Caco-2 (cell line): ENCODE data around the gene CST11. TPM values are rescaled to one million over a fixed set of nuclear protein-coding genes. Genes with fewer than 3 reads are reported as not detected.

Experiments used
- BruUV-seq: library from RNA; stranded (reverse); fragments of 400-500 nt; replicated peaks from 2 replicates; lab custom pipeline; 2021; lab: Mats Ljungman, UMichigan
- CTCF ChIA-PET: fragments of 300-600 bp; sonication (Branson Sonifier 250); formaldehyde crosslinking; loops from one replicate; lab custom pipeline; 2022; ENCODE audit warnings: antibody characterized with exemption; lab: Charles Lee
- POLR2A ChIA-PET: fragments of 300-600 bp; sonication (Branson Sonifier 250); formaldehyde crosslinking; loops from one replicate; lab custom pipeline; 2022; ENCODE audit warnings: antibody characterized with exemption; lab: Charles Lee
- DNase-seq, 2 experiments: peaks; one replicate each; pipeline versions ENCODE4 v3.0.0 to v3.0.0-alpha.2; 2020 to 2022
- H3K27me3 ChIP-seq: replicated peaks from 2 replicates; pipeline ENCODE4 v1.6.0; 2011; ENCODE audit warnings: low read length; ENCODE audit not compliant: control insufficient read depth, insufficient read depth
- H3K36me3 ChIP-seq: 2 replicates; pipeline ENCODE4 v1.5.1; 2011; ENCODE audit warnings: low read length; ENCODE audit not compliant: control insufficient read depth, insufficient read depth
- H3K4me1 ChIP-seq: fragments of 250-450 bp; sonication (Bioruptor Pico); 2 replicates; pipeline ENCODE4 v1.5.1; 2020; ENCODE audit warnings: mild to moderate bottlenecking
- H3K4me3 ChIP-seq: 2 replicates; pipeline ENCODE4 v1.5.1; 2011; ENCODE audit warnings: low read depth, mild to moderate bottlenecking, control low read depth, low read length
- H3K9me3 ChIP-seq: fragments of 250-450 bp; sonication (Bioruptor Pico); 2 replicates; pipeline ENCODE4 v1.5.1; 2020; ENCODE audit warnings: mild to moderate bottlenecking, moderate library complexity
- H3K27ac Mint-ChIP-seq: one replicate; pipeline ENCODE4 v1.8.0; 2022; ENCODE audit warnings: mixed read lengths; ENCODE audit not compliant: unreplicated experiment
- H3K27me3 Mint-ChIP-seq: one replicate; pipeline ENCODE4 v1.8.0; 2022; ENCODE audit warnings: mixed read lengths; ENCODE audit not compliant: insufficient read depth, unreplicated experiment
- H3K36me3 Mint-ChIP-seq: one replicate; pipeline ENCODE4 v1.8.0; 2022; ENCODE audit warnings: mild to moderate bottlenecking, mixed read lengths; ENCODE audit not compliant: insufficient read depth, unreplicated experiment
- H3K4me1 Mint-ChIP-seq: one replicate; pipeline ENCODE4 v1.8.0; 2022; ENCODE audit warnings: low read depth, mixed read lengths; ENCODE audit not compliant: unreplicated experiment
- H3K4me3 Mint-ChIP-seq: one replicate; pipeline ENCODE4 v1.8.0; 2022; ENCODE audit warnings: mild to moderate bottlenecking, moderate library complexity, mixed read lengths; ENCODE audit not compliant: unreplicated experiment
- H3K9me3 Mint-ChIP-seq: one replicate; pipeline ENCODE4 v1.8.0; 2022; ENCODE audit warnings: mixed read lengths; ENCODE audit not compliant: unreplicated experiment
- CTCF ChIP-seq, 2 experiments: fragments of 200-600 bp in 1 of 2; IDR thresholded peaks; 1 replicate in 1 of 2; 2 replicates in 1 of 2; pipeline versions ENCODE4 v1.5.1 to v1.8.0; 2011 to 2022; ENCODE audit warnings: antibody characterized with exemption in 1 of 2, control low read depth in 1 of 2, inconsistent platforms in 1 of 2, low read depth in 1 of 2, low read length in 1 of 2, mild to moderate bottlenecking in 1 of 2, moderate library complexity in 1 of 2; ENCODE audit not compliant: insufficient read depth in 1 of 2, severe bottlenecking in 1 of 2, unreplicated experiment in 1 of 2
- intact Hi-C: fragments of 100-400 bp; cut with micrococcal nuclease; formaldehyde crosslinking; loops from one replicate; pipeline ENCODE4 v1.10.0; 2022; ENCODE audit not compliant: unreplicated experiment
- total RNA-seq: library from RNA; stranded (reverse); gene quantifications from 2 replicates; pipeline ENCODE4 v1.2.3, GENCODE V29; 2022

Gene CST11
- total RNA-seq, 1 experiment from 2014 or later: not detected

GRCh38 chr20:23488996-23489395 lies 36.3 kb upstream of the CST11 start:
- CTCF ChIA-PET: no interaction called here
- no peak overlapping the region for H3K4me3 Mint-ChIP-seq
- intact Hi-C loops: no loop called here

GRCh38 chr20:23488470-23488869 lies 35.8 kb upstream of the CST11 start:
- Mint-ChIP-seq H3K4me1 (no peaks in the 10 kb centered on the region), H3K36me3 (no peaks in the 10 kb centered on the region), H3K4me3 (no peak overlapping the region), H3K27ac (no peak overlapping the region), H3K9me3 (no peaks in the 10 kb centered on the region), H3K27me3 (peaks cover 3% of the 10 kb centered on the region)
- ChIA-PET POLR2A (no interaction called here), CTCF (no interaction called here)
- DNase-seq: no peak
- no peak overlapping the region for H3K4me3 ChIP-seq
- no peaks in the 10 kb centered on the region for H3K4me1 ChIP-seq
- intact Hi-C loops: no loop called here
- H3K9me3 ChIP-seq: 0 out of 2 replicates have a peak, but pooled peaks cover 3% of the 10 kb centered on the region
- BruUV-seq: no TSS peak
- no peaks in the 10 kb centered on the region for H3K36me3 ChIP-seq
- H3K27me3 ChIP-seq: no peaks in the 10 kb centered on the region
- TF ChIP-seq CTCF (IDR thresholded peaks at IDR 0.05; ENCODE audit: insufficient read depth in 1 of 2, low read depth in 1 of 2, low read length in 1 of 2, severe bottlenecking in 1 of 2, unreplicated experiment in 1 of 2): no peak

More at GRCh38 chr20:23488996-23489395, 36.3 kb upstream of the CST11 start:
- H3K4me1 Mint-ChIP-seq: no peaks in the 10 kb centered on the region
- no peak for DNase-seq
- H3K4me3 ChIP-seq: no peak overlapping the region
- no peak for TF ChIP-seq CTCF (IDR thresholded peaks at IDR 0.05; ENCODE audit: insufficient read depth in 1 of 2, low read depth in 1 of 2, low read length in 1 of 2, severe bottlenecking in 1 of 2, unreplicated experiment in 1 of 2)
- no peak overlapping the region for H3K27ac Mint-ChIP-seq
- POLR2A ChIA-PET: no interaction called here
- H3K9me3 ChIP-seq: no peaks in the 10 kb centered on the region
- H3K27me3 ChIP-seq: no peaks in the 10 kb centered on the region
- peaks cover 1% of the 10 kb centered on the region for H3K27me3 Mint-ChIP-seq
- no peaks in the 10 kb centered on the region for H3K36me3 ChIP-seq
- H3K9me3 Mint-ChIP-seq: no peaks in the 10 kb centered on the region
- no TSS peak for BruUV-seq
- H3K36me3 Mint-ChIP-seq: no peaks in the 10 kb centered on the region
- no peaks in the 10 kb centered on the region for H3K4me1 ChIP-seq

- ChIA-PET CTCF (no interaction called here), POLR2A (no interaction called here)
- no peaks in the 10 kb centered on the region for H3K4me1 ChIP-seq
- BruUV-seq: no TSS peak
- H3K4me1 Mint-ChIP-seq: no peaks in the 10 kb centered on the region
- intact Hi-C loops: no loop called here
- TF ChIP-seq CTCF (IDR thresholded peaks at IDR 0.05; ENCODE audit: insufficient read depth in 1 of 2, low read depth in 1 of 2, low read length in 1 of 2, severe bottlenecking in 1 of 2, unreplicated experiment in 1 of 2): no peak
- H3K27ac Mint-ChIP-seq: no peak overlapping the region
- DNase-seq: no peak
- peaks cover 5% of the 10 kb centered on the region for H3K27me3 Mint-ChIP-seq
- H3K36me3 Mint-ChIP-seq: no peaks in the 10 kb centered on the region
- no peaks in the 10 kb centered on the region for H3K27me3 ChIP-seq
- no peak overlapping the region for H3K4me3 ChIP-seq
- H3K9me3 Mint-ChIP-seq: no peaks in the 10 kb centered on the region
- no peaks in the 10 kb centered on the region for H3K36me3 ChIP-seq
- H3K4me3 Mint-ChIP-seq: no peak overlapping the region
- H3K9me3 ChIP-seq: 0 out of 2 replicates have a peak, but pooled peaks cover 3% of the 10 kb centered on the region
These were observed 31.4 kb upstream of the CST11 start for GRCh38 chr20:23484081-23484480.
